H1 (cell line): Measurements from ENCODE around the gene POLA1. TPM values are rescaled to one million over a fixed set of nuclear protein-coding genes. Genes with fewer than 3 reads are reported as not detected.

ENCODE experiments used
- CHD7 ChIP-seq: fragments of 300-600 bp; sonication (generic); IDR thresholded peaks from 2 replicates; pipeline ENCODE4 v1.7.1; 2012; ENCODE audit warnings: low read length, moderate library complexity, mild to moderate bottlenecking, inconsistent platforms; ENCODE audit not compliant: insufficient replicate concordance
- HDAC2 ChIP-seq, 2 experiments: fragments of 300-600 bp in 1 of 2; sonication (generic) in 1 of 2; IDR thresholded peaks; 2 replicates each; pipeline ENCODE4 v1.6.1; 2011 to 2012; ENCODE audit warnings: low read depth in 2 of 2, low read length in 2 of 2, mild to moderate bottlenecking in 2 of 2, moderate library complexity in 2 of 2, borderline replicate concordance in 1 of 2, inconsistent platforms in 1 of 2
- HDAC6 ChIP-seq: IDR thresholded peaks from one replicate; pipeline ENCODE4 v1.7.1; 2012; ENCODE audit warnings: low read depth, mild to moderate bottlenecking, inconsistent platforms, low read length, moderate library complexity
- KDM5A ChIP-seq: fragments of 200-600 bp; IDR thresholded peaks from 2 replicates; pipeline ENCODE4 v1.7.1; 2012; ENCODE audit warnings: mild to moderate bottlenecking, low read length, inconsistent platforms, mixed read lengths
- POLR2A ChIP-seq, 2 experiments: IDR thresholded peaks; 1 replicate in 1 of 2; 2 replicates in 1 of 2; pipeline ENCODE4 v1.6.1; 2011; ENCODE audit warnings: low read depth in 2 of 2, low read length in 2 of 2, mild to moderate bottlenecking in 2 of 2; ENCODE audit errors: control extremely low read depth in 1 of 2
- polyA plus RNA-seq, 7 experiments: library from polyadenylated mRNA; depleted of rRNA in 3 of 7; stranded (reverse) in 5 of 7; unstranded in 2 of 7; fragments of >200 nt in 5 of 7; fragments of 200-250 nt in 2 of 7; gene quantifications; 1 replicate in 5 of 7; 2 replicates in 1 of 7; 4 replicates in 1 of 7; pipeline versions ENCODE4 v1.2.1 to v1.2.3, GENCODE V29; 2011 to 2013; ENCODE audit warnings: missing spikeins in 2 of 7, mixed read lengths in 2 of 7
- total RNA-seq: library from RNA; stranded (reverse); fragmentation: NEBNext Ultra II Directional; extraction: Animal tissue kit (Norgen Biotek cat#: 25700); gene quantifications from 2 replicates; pipeline ENCODE4 v1.2.1, GENCODE V29; 2021

Gene POLA1
- total and polyA plus RNA-seq, 2 of the 8 experiments (the other 6 are each of a cell fraction or from before 2014, with no cell fraction given): 5.6 to 34.9 TPM

DNA sequence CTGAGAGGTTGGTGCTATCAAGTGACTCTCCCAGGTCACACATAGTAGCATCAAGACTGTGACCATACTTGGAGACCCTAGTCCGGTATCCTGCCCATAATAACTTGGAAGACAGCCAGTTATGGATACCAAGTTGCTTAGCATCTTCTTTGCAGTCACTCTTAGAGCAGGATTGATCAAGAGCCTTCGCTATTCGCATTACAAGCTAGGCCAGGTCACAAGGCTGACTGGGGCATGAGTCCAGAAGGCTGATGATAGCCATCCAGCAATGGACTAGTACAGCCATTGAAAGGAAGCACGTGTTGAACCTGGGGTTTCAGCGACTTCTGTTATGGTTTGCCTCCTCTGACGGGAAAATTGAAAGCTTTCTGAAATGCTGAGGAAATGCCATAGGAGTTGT lies 157.6 kb downstream of the POLA1 start (continued):
- no peak for TF ChIP-seq CHD7
- TF ChIP-seq POLR2A (IDR thresholded peaks at IDR 0.05; ENCODE audit: control extremely low read depth in 1 of 2, low read depth in 2 of 2, low read length in 2 of 2): no peak
- TF ChIP-seq HDAC2 (IDR thresholded peaks at IDR 0.05; ENCODE audit: borderline replicate concordance in 1 of 2, low read depth in 2 of 2, low read length in 2 of 2): no peak
- no peak for TF ChIP-seq KDM5A
- TF ChIP-seq HDAC6: no peak
- TF ChIP-seq, all 59 proteins: peak for 0
